Neural cell (in vitro differentiated cells): Measurements from ENCODE around the gene NFIB. TPM values are rescaled to one million over a fixed set of nuclear protein-coding genes. Genes with fewer than 3 reads are reported as not detected.
A peak's percentile ranks its signal among the peaks of the same experiment; 100 is the strongest.

ENCODE experiments used
- H2AFZ ChIP-seq: fragments of 200-600, 300-800 bp; sonication (generic), shearing (Covaris generic); 2 replicates; pipeline ENCODE4 v1.6.0; 2014; ENCODE audit warnings: low read depth, mild to moderate bottlenecking, antibody characterized with exemption, low read length, moderate library complexity
- H3F3A ChIP-seq: fragments of 200-600 bp; shearing (Covaris generic); 2 replicates; pipeline ENCODE4 v1.6.1; 2016; ENCODE audit warnings: mild to moderate bottlenecking, moderate library complexity, mixed read lengths, antibody characterized with exemption, low read length; ENCODE audit not compliant: insufficient read depth, poor library complexity, severe bottlenecking
- H3K27ac ChIP-seq: fragments of 200-600, 300-800 bp; sonication (generic), shearing (Covaris generic); 2 replicates; pipeline ENCODE4 v1.5.1; 2014; ENCODE audit warnings: mild to moderate bottlenecking, low read length, moderate library complexity
- H3K27me3 ChIP-seq: fragments of 300-800, 200-600 bp; sonication (generic), shearing (Covaris generic); 2 replicates; pipeline ENCODE4 v1.6.0; 2014; ENCODE audit warnings: mild to moderate bottlenecking, low read depth, low read length, moderate library complexity; ENCODE audit not compliant: insufficient read depth
- H3K36me3 ChIP-seq: fragments of 300-800, 200-600 bp; sonication (generic), shearing (Covaris generic); 2 replicates; pipeline ENCODE4 v1.5.1; 2014; ENCODE audit warnings: mild to moderate bottlenecking, antibody characterized with exemption, low read length, moderate library complexity; ENCODE audit not compliant: insufficient read depth
- H3K4me2 ChIP-seq: fragments of 300-800, 200-600 bp; sonication (generic), shearing (Covaris generic); 2 replicates; pipeline ENCODE4 v1.6.0; 2014; ENCODE audit warnings: mild to moderate bottlenecking, low read length
- H3K4me3 ChIP-seq: fragments of 300-800, 200-600 bp; sonication (generic), shearing (Covaris generic); 2 replicates; pipeline ENCODE4 v1.5.1; 2014; ENCODE audit warnings: mild to moderate bottlenecking, low read length, moderate library complexity
- H3K79me2 ChIP-seq: fragments of 200-600 bp; shearing (Covaris generic); replicated peaks from 2 replicates; pipeline ENCODE4 v1.6.0; 2014; ENCODE audit warnings: mild to moderate bottlenecking, low read length, moderate library complexity; ENCODE audit not compliant: insufficient read depth
- H3K9ac ChIP-seq: fragments of 300-800, 200-600 bp; sonication (generic), shearing (Covaris generic); 2 replicates; pipeline ENCODE4 v1.6.1; 2016; ENCODE audit warnings: mild to moderate bottlenecking, low read length, mixed read lengths
- H3K9me2 ChIP-seq: fragments of 200-600 bp; shearing (Covaris generic); 2 replicates; pipeline ENCODE4 v1.6.1; 2016; ENCODE audit warnings: mild to moderate bottlenecking, low read length, mixed read lengths; ENCODE audit not compliant: insufficient read depth
- H3K9me3 ChIP-seq: fragments of 200-600, 300-800 bp; sonication (generic), shearing (Covaris generic); 2 replicates; pipeline ENCODE4 v1.6.1; 2016; ENCODE audit warnings: mild to moderate bottlenecking, mixed run types, low read length, moderate library complexity, mixed read lengths
- H4K20me1 ChIP-seq: fragments of 200-600 bp; shearing (Covaris generic); 2 replicates; pipeline ENCODE4 v1.6.1; 2016; ENCODE audit warnings: mild to moderate bottlenecking, mixed run types; ENCODE audit not compliant: insufficient read depth
- CTCF ChIP-seq: fragments of 450-650 bp; IDR thresholded peaks from 2 replicates; pipeline ENCODE4 v1.5.1; 2014; ENCODE audit warnings: antibody characterized with exemption, mild to moderate bottlenecking, moderate library complexity; ENCODE audit not compliant: poor library complexity, severe bottlenecking
- EP300 ChIP-seq: fragments of 450-650 bp; conservative IDR thresholded peaks from 2 replicates; pipeline ENCODE4 v1.6.1; 2014; ENCODE audit warnings: antibody characterized with exemption, mild to moderate bottlenecking, moderate library complexity; ENCODE audit not compliant: poor library complexity, severe bottlenecking
- EZH2 ChIP-seq: fragments of 200-600, 300-800 bp; shearing (Covaris generic), sonication (generic); IDR thresholded peaks from 2 replicates; pipeline ENCODE4 v1.6.1; 2014; ENCODE audit warnings: antibody characterized with exemption, low read length, borderline replicate concordance, mild to moderate bottlenecking; ENCODE audit not compliant: insufficient read depth, poor library complexity, severe bottlenecking
- MXI1 ChIP-seq: fragments of 450-650 bp; conservative IDR thresholded peaks from 2 replicates; pipeline ENCODE4 v1.6.1; 2014; ENCODE audit warnings: antibody characterized with exemption, mild to moderate bottlenecking; ENCODE audit not compliant: poor library complexity, severe bottlenecking
- POLR2AphosphoS5 ChIP-seq: IDR thresholded peaks from 2 replicates; pipeline ENCODE4 v1.6.1; 2012
- RAD21 ChIP-seq: fragments of 450-650 bp; conservative IDR thresholded peaks from 2 replicates; pipeline ENCODE4 v1.6.1; 2014; ENCODE audit warnings: antibody characterized with exemption, mild to moderate bottlenecking, moderate library complexity
- REST ChIP-seq: IDR thresholded peaks from 2 replicates; pipeline ENCODE4 v1.6.1; 2012; ENCODE audit warnings: borderline replicate concordance
- SMC3 ChIP-seq: fragments of 450-650 bp; conservative IDR thresholded peaks from 2 replicates; pipeline ENCODE4 v1.6.1; 2014; ENCODE audit warnings: antibody characterized with exemption, mild to moderate bottlenecking, moderate library complexity; ENCODE audit not compliant: poor library complexity
- TAF1 ChIP-seq: IDR thresholded peaks from 2 replicates; pipeline ENCODE4 v1.6.1; 2012; ENCODE audit warnings: low read depth
- polyA plus RNA-seq: library from polyadenylated mRNA; depleted of rRNA; stranded (reverse); fragments of >200 nt; gene quantifications from 2 replicates; pipeline ENCODE4 v1.2.3, GENCODE V29; 2014

Gene NFIB
- polyA plus RNA-seq, 1 donor from 2014 or later = 0.73 TPM

GRCh38 chr9:14354201-14354600, 40.3 kb upstream of the NFIB start:
- no peak overlapping the region for H3K4me3 ChIP-seq
- peaks cover 40% of the 10 kb centered on the region for H3K27me3 ChIP-seq
- no peak overlapping the region for H2AFZ ChIP-seq

GRCh38 chr9:14353222-14354056, 39.5 kb upstream of the NFIB start:
- Histone ChIP-seq H4K20me1 (no peaks in the 10 kb centered on the region), H3K27ac (no peak overlapping the region), H3K9me2 (no peaks in the 10 kb centered on the region), H3K27me3 (peaks cover 48% of the 10 kb centered on the region), H3K36me3 (no peaks in the 10 kb centered on the region), H3K79me2 (no peaks in the 10 kb centered on the region), H2AFZ (no peak overlapping the region), H3K4me3 (no peak overlapping the region), H3K9me3 (no peaks in the 10 kb centered on the region), H3K4me2 (no peak overlapping the region), H3F3A (no peaks in the 10 kb centered on the region), H3K9ac (no peak overlapping the region)
- TF ChIP-seq RAD21 (peak; percentile 84), REST (no peak), CTCF (peak; percentile 88), SMC3 (peak; percentile 94), POLR2AphosphoS5 (no peak), EP300 (peak; percentile 15), MXI1 (no peak), EZH2 (no peak), TAF1 (no peak)

More at GRCh38 chr9:14354201-14354600, 40.3 kb upstream of the NFIB start:
- Histone ChIP-seq H3F3A (no peaks in the 10 kb centered on the region), H3K36me3 (no peaks in the 10 kb centered on the region), H3K4me2 (no peak overlapping the region), H3K9ac (no peak overlapping the region), H3K27ac (no peak overlapping the region), H3K9me2 (no peaks in the 10 kb centered on the region), H3K79me2 (no peaks in the 10 kb centered on the region), H3K9me3 (no peaks in the 10 kb centered on the region), H4K20me1 (no peaks in the 10 kb centered on the region)
- no peak for TF ChIP-seq POLR2AphosphoS5
- TF ChIP-seq MXI1 = no peak
- no peak for TF ChIP-seq SMC3
